Loucy (cell line): ENCODE measurements around the gene VWA8.

Experiments used
- CTCF ChIP-seq: fragments of 200-600 bp; sonication (generic); conservative IDR thresholded peaks from 2 replicates; pipeline ENCODE4 v1.5.1; 2014; ENCODE audit warnings: mild to moderate bottlenecking, antibody characterized with exemption, low read length
- EZH2phosphoT487 ChIP-seq: fragments of 200-600 bp; IDR thresholded peaks from 2 replicates; pipeline ENCODE4 v1.6.1; 2018; ENCODE audit warnings: antibody characterized with exemption, mild to moderate bottlenecking, moderate library complexity, borderline replicate concordance

DNA sequence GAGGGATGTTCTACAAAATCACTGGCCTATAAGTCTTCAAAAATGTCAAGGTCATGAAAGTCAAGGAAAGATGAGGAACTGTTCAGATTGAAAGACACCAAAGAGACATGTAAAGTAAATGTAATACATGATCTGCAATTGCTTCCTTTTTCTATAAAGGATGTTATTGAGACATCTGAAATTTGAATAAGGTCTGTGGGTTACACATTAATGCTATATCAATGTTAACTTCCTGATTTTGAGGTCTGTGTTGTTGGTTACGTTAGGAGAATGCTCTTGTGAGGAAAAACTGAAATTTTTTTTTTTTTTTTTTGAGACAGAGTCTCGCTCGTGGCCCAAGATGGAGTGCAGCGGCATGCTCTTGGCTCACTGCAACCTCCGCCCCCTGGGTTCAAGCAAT lies 306.1 kb downstream of the VWA8 start:
- TF ChIP-seq CTCF (no peak), EZH2phosphoT487 (no peak)
